ENCODE results near the gene APBB2.

GRCh38 chr4:41256740-41257256 is 42.5 kb upstream of the APBB2 start, which contains the start of gene UCHL1:
- TF ChIP-seq, protein P1, sequence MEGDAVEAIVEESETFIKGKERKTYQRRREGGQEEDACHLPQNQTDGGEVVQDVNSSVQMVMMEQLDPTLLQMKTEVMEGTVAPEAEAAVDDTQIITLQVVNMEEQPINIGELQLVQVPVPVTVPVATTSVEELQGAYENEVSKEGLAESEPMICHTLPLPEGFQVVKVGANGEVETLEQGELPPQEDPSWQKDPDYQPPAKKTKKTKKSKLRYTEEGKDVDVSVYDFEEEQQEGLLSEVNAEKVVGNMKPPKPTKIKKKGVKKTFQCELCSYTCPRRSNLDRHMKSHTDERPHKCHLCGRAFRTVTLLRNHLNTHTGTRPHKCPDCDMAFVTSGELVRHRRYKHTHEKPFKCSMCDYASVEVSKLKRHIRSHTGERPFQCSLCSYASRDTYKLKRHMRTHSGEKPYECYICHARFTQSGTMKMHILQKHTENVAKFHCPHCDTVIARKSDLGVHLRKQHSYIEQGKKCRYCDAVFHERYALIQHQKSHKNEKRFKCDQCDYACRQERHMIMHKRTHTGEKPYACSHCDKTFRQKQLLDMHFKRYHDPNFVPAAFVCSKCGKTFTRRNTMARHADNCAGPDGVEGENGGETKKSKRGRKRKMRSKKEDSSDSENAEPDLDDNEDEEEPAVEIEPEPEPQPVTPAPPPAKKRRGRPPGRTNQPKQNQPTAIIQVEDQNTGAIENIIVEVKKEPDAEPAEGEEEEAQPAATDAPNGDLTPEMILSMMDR (conservative IDR thresholded peaks at IDR 0.05 in 1 of 2, IDR thresholded peaks at IDR 0.05 in 1 of 2; ENCODE audit: extremely low read depth in 1 of 2, insufficient read depth in 1 of 2, low read depth in 1 of 2, low read length in 2 of 2): no peak
- TF ChIP-seq EZH2 (IDR thresholded peaks at IDR 0.05; ENCODE audit: borderline replicate concordance, low read length): peak; percentile 41
